ENCODE measurements around the gene NMNAT2.

Gene NMNAT2

DNA sequence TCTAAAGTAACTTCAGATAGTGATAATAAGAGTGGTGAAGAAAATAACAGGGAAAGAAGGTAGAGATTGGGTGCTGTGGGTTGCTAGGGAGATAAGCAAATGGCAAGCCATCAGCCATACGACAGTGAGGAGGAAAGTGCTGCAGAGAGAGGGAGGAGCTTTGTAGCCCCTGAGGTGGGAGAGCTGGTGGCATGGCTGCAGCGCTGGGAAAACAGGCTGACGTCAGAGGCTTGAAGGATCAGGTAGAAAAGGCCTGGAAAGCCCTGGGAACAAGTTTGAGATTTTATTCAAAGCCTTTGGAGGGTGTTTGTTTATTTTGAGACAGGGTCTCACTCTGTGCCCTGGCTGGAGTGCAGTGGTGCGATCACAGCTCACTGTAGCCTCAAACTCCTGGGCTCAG is 109.5 kb downstream of the NMNAT2 start:
- DNase-seq: no peak

DNA sequence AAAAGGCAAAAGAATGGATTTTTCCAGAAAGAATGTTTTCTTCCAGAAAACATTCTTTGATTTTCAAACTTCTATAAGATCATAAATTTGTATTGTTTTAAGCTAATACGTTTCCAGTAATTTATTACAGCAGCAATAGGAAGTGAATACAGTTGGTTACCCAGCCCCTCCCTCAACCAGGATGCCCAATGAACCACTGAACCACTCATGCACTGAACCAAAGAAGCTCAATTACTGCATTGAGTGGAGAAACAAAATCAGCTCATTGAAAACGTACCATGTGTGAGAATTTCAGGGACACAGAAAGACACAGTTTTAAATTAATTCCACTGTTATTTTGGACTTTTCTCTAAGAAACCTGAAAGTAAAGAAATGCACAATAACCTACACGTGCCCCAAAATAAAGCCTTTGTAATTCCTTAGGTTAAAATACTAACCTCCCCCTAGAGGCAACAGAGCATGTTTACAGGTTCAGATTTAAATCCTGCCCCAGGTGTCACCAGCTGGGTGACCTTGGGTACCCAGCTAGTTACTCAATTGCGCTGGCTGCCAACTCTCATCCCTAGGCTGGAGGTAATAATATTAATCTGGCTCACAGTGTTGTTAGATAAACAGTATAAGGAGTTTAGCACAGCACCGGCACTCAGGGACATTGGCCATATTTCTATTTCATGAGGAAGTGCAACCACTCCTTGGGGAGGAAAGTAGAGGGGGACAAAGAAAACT is 111.7 kb downstream of the NMNAT2 start:
- no peak for DNase-seq

DNA sequence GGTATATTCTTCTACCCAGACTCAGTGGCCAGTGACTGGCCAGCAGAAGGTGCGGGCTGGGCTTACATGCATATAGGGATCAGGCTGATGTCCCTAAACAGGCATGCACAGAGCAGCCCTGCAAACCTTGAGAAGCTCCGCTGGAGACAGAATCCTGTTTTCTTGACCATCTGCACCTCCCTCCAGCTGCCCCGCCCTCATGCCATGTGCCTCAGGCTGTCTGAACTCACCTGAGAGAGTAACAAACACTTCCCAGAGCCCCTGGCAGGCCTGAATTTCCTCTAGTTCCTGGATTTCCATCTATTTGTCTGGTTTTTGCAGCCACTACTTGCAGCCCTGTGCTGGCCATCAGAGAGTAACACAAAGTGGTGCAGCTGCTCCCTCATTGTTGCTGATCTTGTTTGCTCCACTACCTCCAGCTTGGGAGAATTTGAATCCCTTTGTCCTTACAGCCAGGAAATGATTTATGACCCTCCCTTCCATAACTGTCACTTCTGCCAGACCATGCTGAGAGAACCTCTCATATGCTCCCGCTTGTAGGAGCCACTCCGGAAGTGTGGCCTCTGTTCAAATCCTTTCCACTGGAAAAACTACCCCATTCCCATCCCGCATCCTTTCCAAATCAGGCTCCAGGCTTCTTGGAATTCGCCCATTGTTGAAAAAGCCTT is 113.6 kb downstream of the NMNAT2 start:
- no peak for DNase-seq

DNA sequence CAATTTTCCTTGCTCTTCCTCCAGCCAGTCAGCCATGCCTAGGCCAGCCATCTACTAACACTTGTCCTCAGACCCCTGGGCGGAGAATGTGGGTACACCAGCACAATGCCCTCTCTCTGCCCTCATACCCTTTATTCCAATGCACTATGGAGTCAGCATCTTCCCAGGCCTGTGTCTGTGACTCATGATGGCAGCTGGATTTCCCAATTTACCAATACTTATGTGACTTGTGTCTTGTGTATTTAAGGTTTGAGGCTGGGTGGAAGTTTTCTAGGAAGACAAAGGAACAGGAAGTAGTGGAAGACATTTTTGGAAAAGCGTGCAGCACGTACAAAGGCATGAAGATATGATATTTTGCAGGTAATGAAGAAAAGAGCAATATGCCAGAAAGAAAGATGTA is 114.3 kb downstream of the NMNAT2 start:
- no peak for DNase-seq

DNA sequence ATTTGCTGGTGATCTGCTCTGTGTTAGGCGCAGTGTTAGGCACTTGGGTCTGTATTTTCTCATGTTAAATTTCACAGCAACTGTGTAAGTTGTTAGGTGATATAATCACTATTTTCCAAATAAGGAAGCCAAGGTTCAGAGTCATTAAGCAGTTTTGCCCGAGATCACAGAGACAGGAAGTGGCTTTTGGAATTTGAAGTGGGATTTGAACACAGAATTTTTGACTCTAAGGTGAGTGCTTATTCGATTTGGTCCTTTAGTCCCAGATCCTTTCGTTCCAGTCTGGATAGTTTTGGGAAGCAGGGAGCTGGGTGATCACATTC is 114.9 kb downstream of the NMNAT2 start:
- DNase-seq: no peak

DNA sequence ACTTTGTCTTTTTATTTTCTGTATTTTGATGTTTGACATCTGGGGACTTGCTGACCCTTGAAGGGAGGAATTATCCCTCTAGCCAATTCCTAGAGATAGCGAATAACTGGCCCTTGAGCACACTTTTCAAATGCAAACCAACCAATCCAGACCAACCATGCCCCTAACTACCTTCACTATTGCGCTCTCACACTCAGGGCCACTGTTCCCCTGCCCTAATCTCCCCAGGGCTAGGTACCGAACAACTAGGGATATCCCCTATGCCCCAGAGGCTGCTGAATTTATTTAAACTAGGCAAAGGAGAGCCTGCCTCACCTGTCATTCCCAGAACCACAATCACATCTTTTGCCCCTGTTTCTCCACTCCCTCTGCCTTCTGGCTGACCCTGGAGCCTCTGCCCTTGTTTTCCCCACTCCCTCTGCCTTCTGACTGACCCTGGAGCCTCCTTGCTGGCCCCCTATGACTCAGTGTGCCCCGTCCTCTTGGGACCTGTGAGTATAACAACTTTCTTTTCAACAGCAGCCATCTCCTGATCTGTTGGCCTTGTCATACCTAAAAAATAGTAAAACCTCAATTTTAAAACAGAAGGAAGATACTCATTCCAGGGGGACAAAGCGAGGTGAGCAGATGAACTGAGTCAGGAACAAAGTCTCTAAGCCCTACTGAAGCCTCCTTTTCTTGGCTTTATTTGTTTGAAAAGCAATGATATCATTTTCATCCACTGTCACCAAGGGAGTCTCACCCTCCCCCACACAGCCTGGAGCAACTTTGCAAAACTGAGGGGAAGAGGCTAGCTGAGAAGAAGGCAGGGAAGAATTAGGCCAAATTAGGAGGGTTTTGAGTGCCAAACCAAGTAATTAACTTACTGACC is 115.5 kb downstream of the NMNAT2 start:
- DNase-seq: no peak

DNA sequence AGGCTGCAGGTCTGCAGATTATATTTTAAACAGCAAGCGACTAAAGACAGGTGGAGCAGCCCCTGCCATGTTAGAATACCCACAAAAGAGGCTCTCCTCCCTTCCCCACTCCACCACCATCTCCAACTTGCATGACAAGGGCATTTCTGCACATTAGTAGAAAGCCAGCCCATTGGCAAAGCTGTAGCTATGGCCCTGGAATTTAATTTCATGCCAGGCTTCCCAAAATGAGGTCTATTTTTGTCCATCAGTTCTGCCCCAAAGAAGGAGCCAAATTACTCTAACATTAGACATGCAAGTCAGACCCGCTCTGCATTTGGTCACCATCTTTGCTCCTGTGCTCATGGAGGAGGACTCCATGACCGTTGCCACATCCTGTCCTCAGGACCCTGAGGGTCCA is 116.9 kb downstream of the NMNAT2 start:
- no peak for DNase-seq

DNA sequence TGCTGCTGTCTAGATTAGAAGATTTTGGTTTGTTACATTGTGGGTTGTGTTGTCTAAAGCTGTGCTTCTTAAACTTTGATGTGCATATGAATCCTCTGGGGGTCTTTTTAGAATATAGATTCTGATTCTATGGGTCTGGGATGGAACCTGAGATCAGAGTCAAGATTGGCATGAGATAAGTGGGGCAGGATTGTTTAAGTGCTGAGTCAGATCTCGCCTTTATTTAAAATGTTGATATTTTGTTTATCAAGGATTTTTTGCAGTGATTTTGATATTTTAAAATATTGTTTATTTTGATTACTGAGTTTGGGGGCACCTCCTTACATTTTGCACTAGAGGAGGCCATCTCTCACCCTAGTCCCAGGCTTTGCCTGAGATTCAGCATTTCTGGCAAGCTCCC is 117.4 kb downstream of the NMNAT2 start:
- DNase-seq: no peak

DNA sequence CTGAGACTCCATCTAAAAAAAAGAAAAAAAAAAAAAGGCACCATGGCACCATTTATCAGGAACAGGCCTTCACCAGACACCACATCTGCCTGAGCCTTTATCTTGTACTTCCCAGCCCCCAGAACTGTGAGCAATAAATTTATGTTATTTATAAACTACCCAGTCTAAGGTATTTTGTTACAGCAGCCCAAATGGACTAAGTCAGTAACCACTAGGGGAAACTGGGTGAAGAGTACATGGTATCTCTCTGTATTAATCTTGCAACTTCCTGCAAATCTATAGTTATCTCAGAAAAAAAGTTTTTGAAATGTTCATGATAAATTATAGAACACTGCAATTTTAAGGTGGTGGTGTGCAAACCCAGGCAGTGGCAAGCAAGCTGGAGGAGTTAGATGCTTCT is 117.8 kb downstream of the NMNAT2 start:
- DNase-seq: no peak

DNA sequence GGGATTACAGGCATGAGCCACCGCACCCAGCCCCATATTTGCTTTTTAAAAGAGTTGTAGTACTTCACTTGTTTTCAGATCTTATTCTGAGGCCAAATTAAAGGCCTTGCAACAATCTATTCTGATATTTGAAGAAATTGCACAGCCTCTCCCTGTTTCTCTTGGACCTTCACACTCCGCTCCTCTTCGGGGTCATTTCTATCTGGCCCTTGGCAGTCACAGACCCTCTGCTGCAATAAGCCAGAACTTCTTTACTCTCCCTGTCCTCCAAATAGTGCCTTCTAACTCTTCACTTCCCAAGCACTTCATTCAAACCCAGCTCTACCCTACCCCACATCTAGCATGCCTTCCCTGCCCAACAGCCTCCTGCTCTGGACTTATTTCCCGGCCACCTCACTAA is 121.4 kb downstream of the NMNAT2 start:
- DNase-seq: no peak

DNA sequence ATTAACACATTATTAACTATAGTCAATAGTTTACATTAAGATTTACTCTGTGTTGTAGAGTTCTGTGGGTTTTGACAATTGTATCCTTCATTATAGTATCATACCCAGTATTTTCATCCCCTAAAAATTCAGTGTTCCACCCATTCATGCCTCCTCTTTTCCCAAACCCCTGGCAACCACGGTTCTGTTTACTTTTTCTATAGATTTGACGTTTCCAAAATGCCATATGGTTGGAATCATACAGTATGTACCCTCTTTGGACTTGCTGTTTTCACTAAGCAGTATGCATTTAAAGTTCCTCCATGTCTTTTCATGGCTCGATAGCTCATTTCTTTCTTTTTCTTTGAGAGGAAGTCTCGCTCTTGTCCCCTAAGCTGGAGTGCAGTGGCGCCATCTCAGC is 122.7 kb downstream of the NMNAT2 start:
- DNase-seq: no peak

DNA sequence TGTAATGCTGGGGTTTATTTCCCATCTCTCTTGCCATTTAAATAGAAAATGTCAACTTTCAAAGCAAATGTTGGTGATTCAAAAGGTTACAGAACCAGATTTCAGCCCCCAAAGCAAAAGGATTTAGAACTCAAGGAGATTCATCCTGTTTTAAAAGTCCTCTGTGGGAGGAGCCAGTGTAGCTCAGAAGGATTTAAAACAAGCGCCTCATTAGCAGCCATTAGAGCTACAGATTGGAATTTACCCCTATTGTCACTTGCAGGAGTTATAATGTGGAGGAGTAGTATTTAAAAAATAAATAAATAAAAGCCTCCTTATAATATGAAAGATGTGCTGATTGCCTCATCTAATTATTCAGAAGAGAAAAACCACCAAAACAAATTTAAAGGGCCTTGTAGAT is 124.3 kb downstream of the NMNAT2 start:
- no peak for DNase-seq

DNA sequence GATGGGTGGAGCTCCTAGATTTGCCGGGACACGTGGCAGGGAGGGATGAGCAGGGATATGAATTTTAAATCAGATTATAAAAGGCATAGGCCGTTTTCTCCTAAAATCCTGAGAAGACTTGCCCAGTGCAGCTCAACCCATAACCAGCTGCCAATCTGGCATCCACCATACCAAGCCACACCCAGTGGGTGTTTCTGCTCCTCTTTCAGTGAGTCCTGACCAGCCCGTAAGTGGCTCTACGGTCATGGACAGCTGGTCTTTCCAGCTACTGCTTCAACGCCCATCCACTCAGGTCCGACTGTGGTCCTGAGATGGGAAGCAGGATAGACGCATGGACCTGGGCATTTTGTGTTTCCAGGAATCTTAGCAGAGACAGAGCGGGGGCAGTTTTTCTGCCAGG is 124.9 kb downstream of the NMNAT2 start:
- no peak for DNase-seq

DNA sequence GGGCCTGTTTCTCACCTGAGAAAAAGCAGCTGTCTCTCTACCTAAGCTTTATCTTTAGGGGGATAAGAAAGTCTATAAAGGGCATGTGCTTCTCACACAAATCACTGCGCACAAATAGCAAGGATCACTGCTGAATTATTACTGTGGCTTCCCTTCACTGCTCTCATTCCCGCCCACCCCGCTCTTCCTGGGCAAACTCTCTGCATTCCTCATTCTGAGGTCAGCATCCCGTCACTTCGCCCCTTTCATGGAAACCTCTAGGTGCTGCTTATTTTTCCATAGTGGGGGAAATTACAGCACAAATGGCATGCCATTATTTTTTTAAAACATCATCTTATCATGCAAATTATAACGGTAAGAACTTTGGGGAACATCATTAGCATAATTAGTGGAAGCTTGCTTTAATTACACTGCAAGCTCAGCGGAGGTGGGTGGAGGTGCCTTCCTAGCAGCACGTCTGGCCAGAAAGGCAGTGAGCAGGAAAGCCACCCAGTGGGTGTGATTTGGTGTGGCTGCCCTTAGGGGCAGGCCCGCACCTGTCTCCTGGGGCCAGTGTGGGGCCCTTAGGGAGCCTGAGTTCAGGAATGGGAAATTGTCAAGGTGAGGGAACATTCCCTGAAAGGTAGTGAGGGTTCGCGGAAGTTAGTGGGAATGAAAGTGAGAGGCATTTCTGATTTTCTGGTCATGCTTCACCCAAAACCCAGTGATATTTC is 126.2 kb downstream of the NMNAT2 start:
- no peak for DNase-seq

DNA sequence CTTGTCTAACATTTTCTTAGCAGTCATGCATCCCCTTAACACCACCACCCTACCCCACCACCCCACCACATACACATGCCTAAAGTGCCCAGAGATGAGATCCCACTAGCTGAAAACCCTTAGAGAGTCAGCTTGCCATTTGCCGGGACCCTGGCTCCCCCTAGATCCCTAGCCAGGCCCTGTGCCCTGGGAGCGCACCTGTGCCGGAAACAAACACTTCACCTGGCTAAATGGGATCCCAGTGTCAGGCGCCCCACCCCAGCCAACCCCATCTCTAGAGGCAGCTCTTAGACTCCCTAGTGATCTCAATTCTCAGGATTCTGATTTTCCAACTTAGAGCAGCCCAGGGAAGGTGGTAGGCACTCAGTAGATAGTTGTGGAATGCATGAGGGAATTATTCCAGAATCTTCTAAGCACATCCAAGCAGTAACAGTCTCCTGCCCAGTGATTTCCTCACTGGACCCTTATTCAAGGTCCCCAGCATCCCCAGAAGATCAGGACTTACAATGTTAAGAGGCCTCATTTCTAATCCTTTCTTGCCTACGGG is 126.9 kb downstream of the NMNAT2 start:
- no peak for DNase-seq

DNA sequence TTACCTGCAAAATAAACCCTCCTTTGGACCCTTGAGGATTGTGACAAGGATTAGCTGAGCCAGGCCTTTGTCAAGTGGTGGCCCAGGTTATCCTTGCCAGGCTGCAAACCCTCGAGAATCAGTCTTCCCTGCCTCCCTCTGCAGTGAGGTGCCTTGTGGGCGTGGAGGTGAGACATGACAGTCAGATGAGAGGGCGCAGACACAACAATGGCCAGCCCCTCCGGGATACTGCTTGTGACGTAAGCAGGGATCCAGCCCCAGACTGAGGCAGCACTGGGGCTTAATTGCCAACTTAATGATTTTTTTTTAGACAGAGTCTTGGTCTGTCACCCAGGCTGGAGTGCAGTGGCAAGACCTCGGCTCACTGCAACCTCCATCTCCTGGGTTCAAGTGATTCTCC is 127.6 kb downstream of the NMNAT2 start:
- no peak for DNase-seq

DNA sequence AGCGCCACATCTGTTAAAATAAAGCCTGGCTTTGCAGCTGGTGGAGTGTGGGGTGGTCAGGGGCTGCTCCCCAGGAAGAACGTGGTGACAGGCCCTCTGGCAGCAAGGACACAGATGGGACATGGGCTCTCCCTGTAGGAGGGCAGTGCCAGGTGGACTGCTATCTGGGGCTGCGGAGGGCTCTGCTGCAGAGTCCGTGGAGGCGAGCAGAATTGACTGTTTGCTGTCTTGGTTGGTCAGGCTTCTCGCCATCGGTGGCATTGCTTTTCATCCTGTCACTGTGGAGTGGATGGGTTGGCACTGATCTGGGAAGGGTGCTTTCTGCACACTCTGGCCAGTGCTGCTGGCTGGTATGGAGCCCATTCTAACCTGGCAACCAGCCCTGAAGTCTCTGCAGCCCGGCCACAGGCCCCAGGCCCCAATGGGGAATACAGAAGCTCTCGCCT is 129.1 kb downstream of the NMNAT2 start:
- no peak for DNase-seq

DNA sequence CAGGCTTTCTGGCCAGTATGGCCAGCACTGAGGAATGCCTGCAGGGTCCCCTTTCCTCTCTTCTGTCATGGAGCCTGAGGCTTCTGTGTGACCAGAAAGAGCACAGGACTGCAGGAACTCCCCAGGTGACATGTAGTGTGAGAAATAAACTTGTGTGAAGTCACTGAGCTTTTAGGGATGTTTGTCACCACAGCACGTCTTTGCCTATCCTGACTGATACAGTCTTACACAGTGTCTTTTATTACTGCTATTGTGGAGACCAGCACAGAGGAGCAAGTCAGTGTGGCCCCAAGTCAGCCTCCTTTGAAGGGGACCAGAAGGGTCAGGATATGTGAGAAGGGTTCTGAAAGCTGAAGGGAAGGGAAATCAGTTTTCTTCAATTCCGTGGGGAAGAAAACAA is 129.6 kb downstream of the NMNAT2 start:
- DNase-seq: no peak

DNA sequence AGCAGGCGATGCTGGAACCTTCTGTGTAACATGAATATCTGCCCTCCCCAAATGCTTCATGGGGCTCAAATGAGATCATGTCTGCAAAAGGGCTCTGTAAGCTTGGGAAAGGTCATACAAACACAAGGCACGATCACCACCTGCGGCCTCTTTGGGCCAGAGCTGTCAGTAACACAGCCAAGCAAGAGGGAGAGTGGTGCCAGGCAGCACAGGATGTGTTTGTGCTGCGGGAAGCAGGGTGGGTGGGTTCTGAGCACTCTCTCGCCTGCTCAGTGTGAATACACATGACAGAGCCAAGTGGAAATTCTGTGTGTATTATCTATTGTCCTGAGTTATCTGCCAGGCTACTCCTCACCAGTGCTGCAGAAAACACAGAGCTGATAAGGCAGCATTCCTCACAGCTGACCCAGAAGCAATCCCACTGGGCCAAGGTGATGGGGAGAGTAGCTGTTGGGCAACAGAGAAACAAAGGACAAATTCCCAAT is 130.9 kb downstream of the NMNAT2 start:
- no peak for DNase-seq

DNA sequence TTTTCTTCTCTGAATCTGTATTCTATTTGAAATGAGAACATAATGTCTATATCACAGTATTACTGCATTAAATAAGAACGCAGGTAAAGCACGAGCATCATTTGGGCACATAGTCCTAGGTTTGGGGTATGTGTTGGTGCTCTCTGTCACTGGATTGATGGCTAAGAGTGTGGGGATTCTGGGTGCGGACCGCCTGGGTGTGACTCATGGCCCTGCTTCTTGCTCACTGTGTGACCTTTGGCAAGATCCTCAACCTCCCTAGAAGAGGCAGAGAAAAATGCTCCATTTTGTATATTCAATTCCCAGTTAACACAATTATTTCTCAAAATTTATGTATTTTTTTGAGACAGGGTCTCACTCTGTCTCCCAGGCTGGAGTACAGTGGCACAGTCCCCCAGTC is 132.4 kb downstream of the NMNAT2 start:
- DNase-seq: no peak

DNA sequence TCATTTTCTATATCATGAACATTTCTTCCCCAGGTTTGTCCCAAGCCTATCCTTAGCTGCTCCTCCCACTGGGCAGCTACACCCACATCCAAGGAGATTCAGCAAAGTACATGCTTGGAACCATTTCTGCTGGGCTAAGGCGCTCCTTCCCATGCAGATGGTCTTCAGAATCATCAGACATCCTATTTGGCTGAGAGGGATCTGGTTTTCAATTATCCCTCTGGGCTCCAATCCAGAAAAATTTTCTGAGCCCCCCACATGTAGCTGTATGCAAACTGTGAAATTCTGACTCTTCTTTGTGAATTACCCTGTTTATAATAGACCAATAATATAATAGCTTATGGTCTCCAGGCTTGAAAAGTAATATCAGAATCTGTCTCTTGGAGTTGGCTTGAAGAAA is 132.9 kb downstream of the NMNAT2 start:
- DNase-seq: no peak

DNA sequence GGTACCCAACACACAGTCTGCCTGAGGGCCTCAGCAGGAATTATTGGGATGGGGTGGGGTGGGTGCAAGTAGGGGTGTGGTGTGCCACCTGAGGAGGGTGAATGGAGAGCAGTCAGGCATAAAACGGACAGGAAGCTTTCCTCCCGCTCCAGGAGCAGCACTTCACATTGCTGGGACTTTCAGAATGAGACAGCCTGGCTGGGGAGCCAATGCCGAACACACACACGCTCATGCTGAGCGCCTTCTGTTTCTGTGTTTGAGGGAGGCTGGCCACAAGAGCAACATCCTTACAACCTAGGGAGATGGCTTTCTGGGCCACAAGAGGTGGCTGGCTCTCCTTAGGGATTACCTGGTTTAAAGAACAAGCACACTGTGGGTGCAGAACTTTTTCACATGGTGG is 134.1 kb downstream of the NMNAT2 start:
- DNase-seq: no peak

DNA sequence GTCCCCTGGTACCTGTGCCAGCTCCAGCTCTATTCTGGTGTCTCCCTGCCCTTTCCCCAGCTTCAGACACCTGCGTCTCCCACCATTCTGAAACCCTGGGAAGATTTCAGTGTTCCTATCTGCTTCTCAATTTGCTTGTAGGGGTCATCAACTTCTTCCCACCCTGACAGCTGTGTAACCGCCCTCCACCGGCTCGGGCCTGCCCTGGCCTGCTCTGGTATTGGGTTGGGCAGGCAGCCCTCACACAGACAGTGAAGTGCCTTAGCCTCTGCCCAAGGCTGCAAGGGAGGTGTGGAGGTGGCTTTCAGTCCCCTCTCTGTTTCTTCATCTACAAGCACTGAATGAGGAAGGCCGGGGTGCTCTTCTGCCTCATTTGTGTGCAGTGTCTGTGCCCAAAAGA is 134.9 kb downstream of the NMNAT2 start:
- no peak for DNase-seq
